HEK293 (cell line): ENCODE results near the gene ZNF565.

Experiments
- GLI4 ChIP-seq: fragments of 450-650 bp; formaldehyde crosslinking; IDR thresholded peaks from 2 replicates; pipeline ENCODE4 v1.5.1; 2016; ENCODE audit warnings: missing biosample characterization, missing genetic modification characterization
- HOXD13 ChIP-seq: sonication (generic); formaldehyde crosslinking; IDR thresholded peaks from 2 replicates; pipeline ENCODE4 v1.8.0; 2022; ENCODE audit warnings: missing genetic modification reagents, borderline replicate concordance
- TRIM28 ChIP-seq: IDR thresholded peaks from 2 replicates; pipeline ENCODE4 v1.6.1; 2011; ENCODE audit warnings: low read length, control low read depth, borderline replicate concordance
- ZFP37 ChIP-seq: fragments of 450-650 bp; formaldehyde crosslinking; IDR thresholded peaks from 2 replicates; pipeline ENCODE4 v1.5.1; 2016; ENCODE audit warnings: missing biosample characterization, missing genetic modification characterization
- ZNF112 ChIP-seq: fragments of 450-650 bp; formaldehyde crosslinking; IDR thresholded peaks from 2 replicates; pipeline ENCODE4 v1.5.0; 2017; ENCODE audit warnings: missing biosample characterization, missing genetic modification characterization
- ZNF132 ChIP-seq: fragments of 450-650 bp; formaldehyde crosslinking; IDR thresholded peaks from 2 replicates; pipeline ENCODE4 v1.5.1; 2017; ENCODE audit warnings: missing biosample characterization, missing genetic modification characterization, borderline replicate concordance
- ZNF138 ChIP-seq: fragments of 450-650 bp; formaldehyde crosslinking; IDR thresholded peaks from 2 replicates; pipeline ENCODE4 v1.5.1; 2016; ENCODE audit warnings: missing biosample characterization, missing genetic modification characterization, borderline replicate concordance
- ZNF140 ChIP-seq: fragments of 450-650 bp; formaldehyde crosslinking; IDR thresholded peaks from 2 replicates; pipeline ENCODE4 v1.5.1; 2016; ENCODE audit warnings: missing biosample characterization, missing genetic modification characterization
- ZNF146 ChIP-seq: fragments of 450-650 bp; formaldehyde crosslinking; IDR thresholded peaks from 2 replicates; pipeline ENCODE4 v1.5.1; 2016; ENCODE audit warnings: missing biosample characterization, missing genetic modification characterization
- ZNF169 ChIP-seq: fragments of 450-650 bp; formaldehyde crosslinking; IDR thresholded peaks from 2 replicates; pipeline ENCODE4 v1.5.1; 2016; ENCODE audit warnings: missing biosample characterization, missing genetic modification characterization
- ZNF19 ChIP-seq: fragments of 450-650 bp; formaldehyde crosslinking; IDR thresholded peaks from 2 replicates; pipeline ENCODE4; 2016; ENCODE audit warnings: missing biosample characterization, missing genetic modification characterization, low read depth
- ZNF2 ChIP-seq: fragments of 450-650 bp; formaldehyde crosslinking; IDR thresholded peaks from 2 replicates; pipeline ENCODE4 v1.5.1; 2016; ENCODE audit warnings: missing biosample characterization, missing genetic modification characterization
- ZNF221 ChIP-seq: fragments of 450-650 bp; formaldehyde crosslinking; IDR thresholded peaks from 2 replicates; pipeline ENCODE4 v1.5.1; 2017; ENCODE audit warnings: missing biosample characterization, missing genetic modification characterization, borderline replicate concordance
- ZNF248 ChIP-seq: fragments of 450-650 bp; formaldehyde crosslinking; IDR thresholded peaks from 2 replicates; pipeline ENCODE4 v1.5.1; 2017; ENCODE audit warnings: missing biosample characterization, missing genetic modification characterization
- ZNF274 ChIP-seq, 2 experiments: fragments of 200-500 bp in 1 of 2; fragments of 450-650 bp in 1 of 2; sonication (Bioruptor generic) in 1 of 2; formaldehyde crosslinking in 1 of 2; IDR thresholded peaks; 2 replicates each; pipeline versions ENCODE4 v1.5.1 to v1.6.1; 2014 to 2016; ENCODE audit warnings: borderline replicate concordance in 1 of 2, inconsistent platforms in 1 of 2, low read length in 1 of 2, missing biosample characterization in 1 of 2, missing genetic modification characterization in 1 of 2
- ZNF350 ChIP-seq: fragments of 450-650 bp; formaldehyde crosslinking; IDR thresholded peaks from 2 replicates; pipeline ENCODE4 v1.5.0; 2017; ENCODE audit warnings: missing biosample characterization, mild to moderate bottlenecking, missing genetic modification characterization
- ZNF449 ChIP-seq: fragments of 450-650 bp; formaldehyde crosslinking; IDR thresholded peaks from 2 replicates; pipeline ENCODE4 v1.5.1; 2017; ENCODE audit warnings: missing biosample characterization, mild to moderate bottlenecking, missing genetic modification characterization, moderate library complexity
- ZNF473 ChIP-seq: fragments of 450-650 bp; formaldehyde crosslinking; IDR thresholded peaks from 2 replicates; pipeline ENCODE4 v1.5.1; 2017; ENCODE audit warnings: missing biosample characterization, missing genetic modification characterization
- ZNF560 ChIP-seq: fragments of 450-650 bp; formaldehyde crosslinking; IDR thresholded peaks from 2 replicates; pipeline ENCODE4 v1.5.1; 2017; ENCODE audit warnings: missing biosample characterization, missing genetic modification characterization, borderline replicate concordance
- ZNF585B ChIP-seq: fragments of 450-650 bp; formaldehyde crosslinking; IDR thresholded peaks from 2 replicates; pipeline ENCODE4 v1.5.1; 2016; ENCODE audit warnings: missing biosample characterization, missing genetic modification characterization
- ZNF623 ChIP-seq: fragments of 450-650 bp; formaldehyde crosslinking; IDR thresholded peaks from 2 replicates; pipeline ENCODE4 v1.5.1; 2016; ENCODE audit warnings: missing biosample characterization, missing genetic modification characterization
- ZNF624 ChIP-seq: fragments of 450-650 bp; formaldehyde crosslinking; IDR thresholded peaks from 2 replicates; pipeline ENCODE4 v1.5.1; 2017; ENCODE audit warnings: missing biosample characterization, missing genetic modification characterization
- ZNF645 ChIP-seq: fragments of 450-650 bp; formaldehyde crosslinking; IDR thresholded peaks from 2 replicates; pipeline ENCODE4; 2016; ENCODE audit warnings: missing biosample characterization, missing genetic modification characterization
- ZSCAN16 ChIP-seq: fragments of 450-650 bp; formaldehyde crosslinking; IDR thresholded peaks from 2 replicates; pipeline ENCODE4 v1.5.1; 2016; ENCODE audit warnings: missing biosample characterization, missing genetic modification characterization
- TF ChIP-seq, protein P1 (sequence below): fragments of 450-650 bp; formaldehyde crosslinking; IDR thresholded peaks from 2 replicates; pipeline ENCODE4 v1.5.1; 2016; ENCODE audit warnings: missing biosample characterization, missing genetic modification characterization
- TF ChIP-seq, protein P2 (sequence below): fragments of 450-650 bp; formaldehyde crosslinking; IDR thresholded peaks from 2 replicates; pipeline ENCODE4 v1.5.0; 2017; ENCODE audit warnings: missing biosample characterization, missing genetic modification characterization, borderline replicate concordance
- TF ChIP-seq, protein P3 (sequence below): fragments of 450-650 bp; formaldehyde crosslinking; IDR thresholded peaks from 2 replicates; pipeline ENCODE4 v1.5.1; 2016; ENCODE audit warnings: missing biosample characterization, missing genetic modification characterization

ZNF565 gene

GRCh38 chr19:36139473-36140303 is 74.8 kb downstream of the ZNF565 start, which contains the start of gene CAPNS1 (continued):
- TF ChIP-seq, protein P1, sequence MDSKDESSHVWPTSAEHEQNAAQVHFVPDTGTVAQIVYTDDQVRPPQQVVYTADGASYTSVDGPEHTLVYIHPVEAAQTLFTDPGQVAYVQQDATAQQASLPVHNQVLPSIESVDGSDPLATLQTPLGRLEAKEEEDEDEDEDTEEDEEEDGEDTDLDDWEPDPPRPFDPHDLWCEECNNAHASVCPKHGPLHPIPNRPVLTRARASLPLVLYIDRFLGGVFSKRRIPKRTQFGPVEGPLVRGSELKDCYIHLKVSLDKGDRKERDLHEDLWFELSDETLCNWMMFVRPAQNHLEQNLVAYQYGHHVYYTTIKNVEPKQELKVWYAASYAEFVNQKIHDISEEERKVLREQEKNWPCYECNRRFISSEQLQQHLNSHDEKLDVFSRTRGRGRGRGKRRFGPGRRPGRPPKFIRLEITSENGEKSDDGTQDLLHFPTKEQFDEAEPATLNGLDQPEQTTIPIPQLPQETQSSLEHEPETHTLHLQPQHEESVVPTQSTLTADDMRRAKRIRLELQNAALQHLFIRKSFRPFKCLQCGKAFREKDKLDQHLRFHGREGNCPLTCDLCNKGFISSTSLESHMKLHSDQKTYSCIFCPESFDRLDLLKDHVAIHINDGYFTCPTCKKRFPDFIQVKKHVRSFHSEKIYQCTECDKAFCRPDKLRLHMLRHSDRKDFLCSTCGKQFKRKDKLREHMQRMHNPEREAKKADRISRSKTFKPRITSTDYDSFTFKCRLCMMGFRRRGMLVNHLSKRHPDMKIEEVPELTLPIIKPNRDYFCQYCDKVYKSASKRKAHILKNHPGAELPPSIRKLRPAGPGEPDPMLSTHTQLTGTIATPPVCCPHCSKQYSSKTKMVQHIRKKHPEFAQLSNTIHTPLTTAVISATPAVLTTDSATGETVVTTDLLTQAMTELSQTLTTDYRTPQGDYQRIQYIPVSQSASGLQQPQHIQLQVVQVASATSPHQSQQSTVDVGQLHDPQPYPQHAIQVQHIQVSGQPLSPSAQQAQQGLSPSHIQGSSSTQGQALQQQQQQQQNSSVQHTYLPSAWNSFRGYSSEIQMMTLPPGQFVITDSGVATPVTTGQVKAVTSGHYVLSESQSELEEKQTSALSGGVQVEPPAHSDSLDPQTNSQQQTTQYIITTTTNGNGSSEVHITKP (tag by site-specific recombination) = peak; percentile 99
- TF ChIP-seq, protein P2, sequence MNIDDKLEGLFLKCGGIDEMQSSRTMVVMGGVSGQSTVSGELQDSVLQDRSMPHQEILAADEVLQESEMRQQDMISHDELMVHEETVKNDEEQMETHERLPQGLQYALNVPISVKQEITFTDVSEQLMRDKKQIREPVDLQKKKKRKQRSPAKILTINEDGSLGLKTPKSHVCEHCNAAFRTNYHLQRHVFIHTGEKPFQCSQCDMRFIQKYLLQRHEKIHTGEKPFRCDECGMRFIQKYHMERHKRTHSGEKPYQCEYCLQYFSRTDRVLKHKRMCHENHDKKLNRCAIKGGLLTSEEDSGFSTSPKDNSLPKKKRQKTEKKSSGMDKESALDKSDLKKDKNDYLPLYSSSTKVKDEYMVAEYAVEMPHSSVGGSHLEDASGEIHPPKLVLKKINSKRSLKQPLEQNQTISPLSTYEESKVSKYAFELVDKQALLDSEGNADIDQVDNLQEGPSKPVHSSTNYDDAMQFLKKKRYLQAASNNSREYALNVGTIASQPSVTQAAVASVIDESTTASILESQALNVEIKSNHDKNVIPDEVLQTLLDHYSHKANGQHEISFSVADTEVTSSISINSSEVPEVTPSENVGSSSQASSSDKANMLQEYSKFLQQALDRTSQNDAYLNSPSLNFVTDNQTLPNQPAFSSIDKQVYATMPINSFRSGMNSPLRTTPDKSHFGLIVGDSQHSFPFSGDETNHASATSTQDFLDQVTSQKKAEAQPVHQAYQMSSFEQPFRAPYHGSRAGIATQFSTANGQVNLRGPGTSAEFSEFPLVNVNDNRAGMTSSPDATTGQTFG = no peak; the same call in 1 of the 2 replicates
- peak; percentile 90 for TF ChIP-seq ZNF2
- no peak for TF ChIP-seq ZNF140 (tag by site-specific recombination)
- TF ChIP-seq ZNF624 = no peak
- TF ChIP-seq ZNF132 = no peak
- no peak for TF ChIP-seq GLI4 (tag by site-specific recombination)
- TF ChIP-seq ZNF221 (tag by site-specific recombination) = no peak; the same call in 1 of the 2 replicates
- TF ChIP-seq ZNF138 = no peak
- TF ChIP-seq ZNF19 = no peak
- TF ChIP-seq ZNF248 (tag by site-specific recombination) = no peak
- no peak for TF ChIP-seq ZNF350 (tag by site-specific recombination)
- TF ChIP-seq, protein P3, sequence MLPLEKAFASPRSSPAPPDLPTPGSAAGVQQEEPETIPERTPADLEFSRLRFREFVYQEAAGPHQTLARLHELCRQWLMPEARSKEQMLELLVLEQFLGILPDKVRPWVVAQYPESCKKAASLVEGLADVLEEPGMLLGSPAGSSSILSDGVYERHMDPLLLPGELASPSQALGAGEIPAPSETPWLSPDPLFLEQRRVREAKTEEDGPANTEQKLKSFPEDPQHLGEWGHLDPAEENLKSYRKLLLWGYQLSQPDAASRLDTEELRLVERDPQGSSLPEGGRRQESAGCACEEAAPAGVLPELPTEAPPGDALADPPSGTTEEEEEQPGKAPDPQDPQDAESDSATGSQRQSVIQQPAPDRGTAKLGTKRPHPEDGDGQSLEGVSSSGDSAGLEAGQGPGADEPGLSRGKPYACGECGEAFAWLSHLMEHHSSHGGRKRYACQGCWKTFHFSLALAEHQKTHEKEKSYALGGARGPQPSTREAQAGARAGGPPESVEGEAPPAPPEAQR (tag by site-specific recombination) = no peak
- 0 out of 2 replicates have a peak, but pooled peaks have one; percentile 45 for TF ChIP-seq ZSCAN16 (tag by site-specific recombination)
- TF ChIP-seq ZNF146 (tag by site-specific recombination) = peak; percentile 24
- peak; percentile 44; the same call in 1 of the 2 replicates for TF ChIP-seq TRIM28
- TF ChIP-seq ZNF645 = peak; percentile 14; the same call in 1 of the 2 replicates
- TF ChIP-seq ZFP37 = peak; percentile 86
- 0 out of 2 replicates have a peak, but pooled peaks have one; percentile 10 for TF ChIP-seq ZNF623
- no peak for TF ChIP-seq ZNF449 (tag by site-specific recombination)
- no peak for TF ChIP-seq ZNF169
- no peak for TF ChIP-seq ZNF473 (tag by site-specific recombination)
- no peak for TF ChIP-seq ZNF585B (tag by site-specific recombination)
- TF ChIP-seq ZNF274 (IDR thresholded peaks at IDR 0.05; ENCODE audit: low read length) = no peak
- no peak for TF ChIP-seq ZNF274 (tag by site-specific recombination; IDR thresholded peaks at IDR 0.05; ENCODE audit: borderline replicate concordance)
- no peak for TF ChIP-seq ZNF560 (tag by site-specific recombination)
- TF ChIP-seq ZNF112 = no peak
- no peak for TF ChIP-seq HOXD13
